GM04504 (cell line): ENCODE data around the gene ASCL1.

Experiments used
- DNase-seq: peaks from one replicate; pipeline ENCODE4 v3.0.0-alpha.2; 2012; ENCODE audit warnings: low read depth

The ASCL1 gene

GRCh38 chr12:102957339-102958050 is at the start of gene ASCL1:
Gene ASCL1, plus strand, starts transcription at chr12:102957674. Its CDS starts 571 bp downstream, at chr12:102958245.
- DNase-seq: no peak

GRCh38 chr12:102907918-102908317 is 49.6 kb upstream of the ASCL1 start:
- DNase-seq: no peak

- no peak for DNase-seq
Measured at GRCh38 chr12:102910137-102910536, 47.3 kb upstream of the ASCL1 start.

- no peak for DNase-seq
Measured at GRCh38 chr12:102910792-102911191, 46.7 kb upstream of the ASCL1 start.

GRCh38 chr12:102911320-102911719 is 46.2 kb upstream of the ASCL1 start:
- DNase-seq: no peak

- no peak for DNase-seq
Measured at GRCh38 chr12:102912258-102912657, 45.2 kb upstream of the ASCL1 start.

- no peak for DNase-seq
Measured at GRCh38 chr12:102913453-102914226, 43.8 kb upstream of the ASCL1 start.

- no peak for DNase-seq
Measured at GRCh38 chr12:102916252-102917025, 41.0 kb upstream of the ASCL1 start.

GRCh38 chr12:102917026-102917787 is 40.3 kb upstream of the ASCL1 start, which contains the start of gene PAH:
Gene PAH, minus strand, starts transcription at chr12:102917244. Its CDS starts 114 bp downstream, at chr12:102917130.
- DNase-seq: no peak

- no peak for DNase-seq
Measured at GRCh38 chr12:102918840-102919239, 38.6 kb upstream of the ASCL1 start.

GRCh38 chr12:102920271-102920670 is 37.2 kb upstream of the ASCL1 start:
- no peak for DNase-seq

GRCh38 chr12:102921240-102921639 is 36.2 kb upstream of the ASCL1 start:
- DNase-seq: no peak

- DNase-seq: no peak
Measured at GRCh38 chr12:102927220-102927619, 30.3 kb upstream of the ASCL1 start.

- DNase-seq: no peak
Measured at GRCh38 chr12:102933168-102933567, 24.3 kb upstream of the ASCL1 start.

GRCh38 chr12:102939059-102939458 is 18.4 kb upstream of the ASCL1 start:
- DNase-seq: no peak

- no peak for DNase-seq
Measured at GRCh38 chr12:102939670-102940222, 17.7 kb upstream of the ASCL1 start.

GRCh38 chr12:102946042-102946441 is 11.4 kb upstream of the ASCL1 start:
- DNase-seq: no peak

GRCh38 chr12:102948941-102949352 is 8.5 kb upstream of the ASCL1 start:
- no peak for DNase-seq

- no peak for DNase-seq
Measured at GRCh38 chr12:102950107-102950949, 7.1 kb upstream of the ASCL1 start.

- no peak for DNase-seq
Measured at GRCh38 chr12:102950950-102951619, 6.4 kb upstream of the ASCL1 start.
